Fibroblast of upper back skin (primary cell): ENCODE data around the gene SAMD4A.

ENCODE experiments used
- DNase-seq: peaks from one replicate; pipeline ENCODE4 v3.0.0-alpha.2; 2013

SAMD4A gene

DNA sequence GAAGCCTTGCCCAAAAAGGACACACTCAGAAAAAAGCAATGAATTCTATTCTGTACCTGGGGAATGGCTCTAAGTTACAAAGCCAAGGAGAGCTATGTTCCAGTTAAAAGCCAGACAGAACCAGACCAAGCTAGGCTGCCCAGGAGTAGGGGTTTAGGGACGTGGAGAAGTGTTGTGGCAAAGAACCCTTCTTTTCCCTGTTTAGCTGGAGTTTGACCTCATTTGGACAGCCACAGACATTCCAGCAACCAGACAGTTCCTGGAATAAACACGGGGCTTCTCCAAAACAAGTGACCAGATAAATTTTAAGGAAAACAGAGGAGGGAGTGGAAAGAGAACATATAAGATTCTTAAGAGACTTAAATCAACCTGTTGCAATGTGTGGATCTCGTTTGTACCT lies 273.4 kb downstream of the SAMD4A start:
- DNase-seq = no peak

DNA sequence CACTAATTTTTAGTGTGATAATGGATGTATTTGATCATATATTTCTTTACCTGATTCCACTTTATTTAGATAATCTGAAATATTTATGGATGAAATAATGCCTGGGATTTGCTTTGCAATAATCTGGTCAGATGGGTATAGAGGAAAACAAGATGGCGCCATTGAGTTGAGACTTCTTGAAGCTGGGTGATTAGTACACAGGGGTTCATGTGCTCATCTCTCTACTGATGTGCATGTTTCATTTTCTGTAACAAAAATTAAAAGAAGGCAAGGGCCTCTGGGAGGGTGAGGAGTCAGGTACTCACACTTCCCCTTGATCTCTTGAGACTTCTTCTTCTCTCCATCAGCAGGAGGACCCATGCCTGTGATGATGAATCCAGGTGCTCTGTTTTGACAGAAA lies 273.9 kb downstream of the SAMD4A start:
- DNase-seq = no peak
